ENCODE results near the gene ZNF280B. TPM values are rescaled to one million over a fixed set of nuclear protein-coding genes. Genes with fewer than 3 reads are reported as not detected.

Gene ZNF280B
- polyA plus RNA-seq, 1 donor from 2014 or later = 0.98 TPM

DNA sequence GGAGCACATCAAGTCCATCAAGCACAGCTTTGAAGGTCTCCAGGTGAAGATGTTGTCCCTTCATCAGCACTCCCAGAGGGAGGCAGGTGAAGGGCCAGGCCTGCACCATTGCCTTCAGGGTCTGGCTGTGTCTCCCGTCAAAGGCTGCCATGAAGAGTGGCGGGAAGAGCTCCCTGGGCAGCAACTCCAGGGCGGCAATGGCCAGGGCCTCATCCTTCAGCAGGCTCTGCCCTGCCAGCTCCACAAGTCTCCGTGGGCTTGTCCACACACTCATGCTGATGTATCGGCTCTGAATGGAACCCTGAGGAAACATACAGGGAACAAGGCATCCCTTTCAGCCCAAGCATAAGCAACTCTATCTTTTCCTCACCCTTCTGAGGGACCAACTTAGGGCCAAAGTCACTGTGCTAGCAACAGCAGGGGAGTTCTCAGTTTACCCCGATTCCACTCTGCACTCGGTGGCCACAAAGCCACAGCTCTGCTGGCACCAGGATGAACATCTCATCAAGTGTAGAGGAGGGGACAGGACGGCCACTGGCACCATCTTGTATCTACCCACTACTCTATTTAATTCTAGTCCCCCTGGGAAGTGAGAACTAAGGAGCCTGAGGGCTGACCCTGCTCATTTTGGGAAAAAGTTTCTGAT, 42.4 kb upstream of the ZNF280B start:
- H3K27ac ChIP-seq (ENCODE audit: low read length) = no peak overlapping the region
- no peak overlapping the region for H3K4me2 ChIP-seq (ENCODE audit: low read length)
- H3K27me3 ChIP-seq (ENCODE audit: insufficient read depth, low read depth, low read length) = no peaks in the 10 kb centered on the region
- H3K36me3 ChIP-seq (ENCODE audit: insufficient read depth, low read length) = no peaks in the 10 kb centered on the region
- H3K9ac ChIP-seq (ENCODE audit: low read length) = no peak overlapping the region
- no peaks in the 10 kb centered on the region for H3K79me2 ChIP-seq (replicated peaks; ENCODE audit: insufficient read depth, low read length)
- no peak overlapping the region for H3K4me3 ChIP-seq (ENCODE audit: low read length)
- TF ChIP-seq, protein P1, sequence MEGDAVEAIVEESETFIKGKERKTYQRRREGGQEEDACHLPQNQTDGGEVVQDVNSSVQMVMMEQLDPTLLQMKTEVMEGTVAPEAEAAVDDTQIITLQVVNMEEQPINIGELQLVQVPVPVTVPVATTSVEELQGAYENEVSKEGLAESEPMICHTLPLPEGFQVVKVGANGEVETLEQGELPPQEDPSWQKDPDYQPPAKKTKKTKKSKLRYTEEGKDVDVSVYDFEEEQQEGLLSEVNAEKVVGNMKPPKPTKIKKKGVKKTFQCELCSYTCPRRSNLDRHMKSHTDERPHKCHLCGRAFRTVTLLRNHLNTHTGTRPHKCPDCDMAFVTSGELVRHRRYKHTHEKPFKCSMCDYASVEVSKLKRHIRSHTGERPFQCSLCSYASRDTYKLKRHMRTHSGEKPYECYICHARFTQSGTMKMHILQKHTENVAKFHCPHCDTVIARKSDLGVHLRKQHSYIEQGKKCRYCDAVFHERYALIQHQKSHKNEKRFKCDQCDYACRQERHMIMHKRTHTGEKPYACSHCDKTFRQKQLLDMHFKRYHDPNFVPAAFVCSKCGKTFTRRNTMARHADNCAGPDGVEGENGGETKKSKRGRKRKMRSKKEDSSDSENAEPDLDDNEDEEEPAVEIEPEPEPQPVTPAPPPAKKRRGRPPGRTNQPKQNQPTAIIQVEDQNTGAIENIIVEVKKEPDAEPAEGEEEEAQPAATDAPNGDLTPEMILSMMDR (IDR thresholded peaks at IDR 0.05; ENCODE audit: poor library complexity, severe bottlenecking) = no peak
- TF ChIP-seq TAF1 (IDR thresholded peaks at IDR 0.05; ENCODE audit: low read depth) (no peak), RAD21 (conservative IDR thresholded peaks at IDR 0.05) (no peak), SMC3 (conservative IDR thresholded peaks at IDR 0.05; ENCODE audit: poor library complexity) (no peak), MXI1 (conservative IDR thresholded peaks at IDR 0.05; ENCODE audit: poor library complexity, severe bottlenecking) (no peak), EZH2 (IDR thresholded peaks at IDR 0.05; ENCODE audit: borderline replicate concordance, insufficient read depth, low read length, poor library complexity, severe bottlenecking) (no peak), EP300 (conservative IDR thresholded peaks at IDR 0.05; ENCODE audit: poor library complexity, severe bottlenecking) (no peak), POLR2AphosphoS5 (IDR thresholded peaks at IDR 0.05) (no peak)
- TF ChIP-seq, protein P2, sequence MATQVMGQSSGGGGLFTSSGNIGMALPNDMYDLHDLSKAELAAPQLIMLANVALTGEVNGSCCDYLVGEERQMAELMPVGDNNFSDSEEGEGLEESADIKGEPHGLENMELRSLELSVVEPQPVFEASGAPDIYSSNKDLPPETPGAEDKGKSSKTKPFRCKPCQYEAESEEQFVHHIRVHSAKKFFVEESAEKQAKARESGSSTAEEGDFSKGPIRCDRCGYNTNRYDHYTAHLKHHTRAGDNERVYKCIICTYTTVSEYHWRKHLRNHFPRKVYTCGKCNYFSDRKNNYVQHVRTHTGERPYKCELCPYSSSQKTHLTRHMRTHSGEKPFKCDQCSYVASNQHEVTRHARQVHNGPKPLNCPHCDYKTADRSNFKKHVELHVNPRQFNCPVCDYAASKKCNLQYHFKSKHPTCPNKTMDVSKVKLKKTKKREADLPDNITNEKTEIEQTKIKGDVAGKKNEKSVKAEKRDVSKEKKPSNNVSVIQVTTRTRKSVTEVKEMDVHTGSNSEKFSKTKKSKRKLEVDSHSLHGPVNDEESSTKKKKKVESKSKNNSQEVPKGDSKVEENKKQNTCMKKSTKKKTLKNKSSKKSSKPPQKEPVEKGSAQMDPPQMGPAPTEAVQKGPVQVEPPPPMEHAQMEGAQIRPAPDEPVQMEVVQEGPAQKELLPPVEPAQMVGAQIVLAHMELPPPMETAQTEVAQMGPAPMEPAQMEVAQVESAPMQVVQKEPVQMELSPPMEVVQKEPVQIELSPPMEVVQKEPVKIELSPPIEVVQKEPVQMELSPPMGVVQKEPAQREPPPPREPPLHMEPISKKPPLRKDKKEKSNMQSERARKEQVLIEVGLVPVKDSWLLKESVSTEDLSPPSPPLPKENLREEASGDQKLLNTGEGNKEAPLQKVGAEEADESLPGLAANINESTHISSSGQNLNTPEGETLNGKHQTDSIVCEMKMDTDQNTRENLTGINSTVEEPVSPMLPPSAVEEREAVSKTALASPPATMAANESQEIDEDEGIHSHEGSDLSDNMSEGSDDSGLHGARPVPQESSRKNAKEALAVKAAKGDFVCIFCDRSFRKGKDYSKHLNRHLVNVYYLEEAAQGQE (IDR thresholded peaks at IDR 0.05; ENCODE audit: borderline replicate concordance) = no peak
- H3K9me2 ChIP-seq (ENCODE audit: insufficient read depth, low read length) = no peaks in the 10 kb centered on the region
- no peaks in the 10 kb centered on the region for H3F3A ChIP-seq (ENCODE audit: insufficient read depth, low read length, poor library complexity, severe bottlenecking)
- no peaks in the 10 kb centered on the region for H3K9me3 ChIP-seq (ENCODE audit: low read length)
- H2AFZ ChIP-seq (ENCODE audit: low read depth, low read length) = no peak overlapping the region
- H4K20me1 ChIP-seq (ENCODE audit: insufficient read depth) = no peaks in the 10 kb centered on the region

DNA sequence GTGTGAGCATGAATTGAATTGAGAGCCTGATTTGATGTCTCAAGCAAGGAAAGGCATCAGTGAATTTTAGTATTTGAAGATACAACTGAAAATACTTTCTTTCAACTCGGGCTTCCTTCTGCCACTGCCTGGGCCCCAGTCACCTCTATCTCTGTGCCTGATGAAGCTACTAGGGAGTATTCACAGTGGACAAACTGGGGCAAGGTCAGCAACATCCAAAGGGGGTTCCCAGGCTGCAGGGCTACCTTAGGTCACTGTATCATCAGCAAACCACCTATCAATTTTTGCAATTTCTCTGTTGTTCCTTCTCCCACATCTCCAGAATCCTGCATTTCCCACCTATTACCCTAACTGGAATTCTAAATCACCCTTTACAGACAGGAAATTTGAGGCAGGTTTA, 40.4 kb upstream of the ZNF280B start:
- Histone ChIP-seq H3F3A (ENCODE audit: insufficient read depth, low read length, poor library complexity, severe bottlenecking) (no peaks in the 10 kb centered on the region), H3K9me3 (ENCODE audit: low read length) (no peaks in the 10 kb centered on the region), H3K9me2 (ENCODE audit: insufficient read depth, low read length) (no peaks in the 10 kb centered on the region), H3K79me2 (replicated peaks; ENCODE audit: insufficient read depth, low read length) (no peaks in the 10 kb centered on the region), H4K20me1 (ENCODE audit: insufficient read depth) (no peaks in the 10 kb centered on the region), H3K27ac (ENCODE audit: low read length) (no peak overlapping the region), H3K36me3 (ENCODE audit: insufficient read depth, low read length) (no peaks in the 10 kb centered on the region), H3K27me3 (ENCODE audit: insufficient read depth, low read depth, low read length) (no peaks in the 10 kb centered on the region), H3K9ac (ENCODE audit: low read length) (no peak overlapping the region), H2AFZ (ENCODE audit: low read depth, low read length) (no peak overlapping the region), H3K4me3 (ENCODE audit: low read length) (no peak overlapping the region), H3K4me2 (ENCODE audit: low read length) (no peak overlapping the region)
- TF ChIP-seq TAF1 (IDR thresholded peaks at IDR 0.05; ENCODE audit: low read depth) (no peak), EZH2 (IDR thresholded peaks at IDR 0.05; ENCODE audit: borderline replicate concordance, insufficient read depth, low read length, poor library complexity, severe bottlenecking) (no peak), SMC3 (conservative IDR thresholded peaks at IDR 0.05; ENCODE audit: poor library complexity) (no peak), EP300 (conservative IDR thresholded peaks at IDR 0.05; ENCODE audit: poor library complexity, severe bottlenecking) (no peak), POLR2AphosphoS5 (IDR thresholded peaks at IDR 0.05) (no peak), RAD21 (conservative IDR thresholded peaks at IDR 0.05) (no peak), MXI1 (conservative IDR thresholded peaks at IDR 0.05; ENCODE audit: poor library complexity, severe bottlenecking) (no peak)
- TF ChIP-seq, protein P1 (IDR thresholded peaks at IDR 0.05; ENCODE audit: poor library complexity, severe bottlenecking) = no peak
- TF ChIP-seq, protein P2 (IDR thresholded peaks at IDR 0.05; ENCODE audit: borderline replicate concordance) = no peak

All from neural cell (in vitro differentiated cells).